T-helper 1 cell treated with Interleukin-12 subunit alpha and Interleukin-12 subunit beta and Interleukin-4 antibody, amounts not matched to agents 30 μg/mL and 1 μg/mL, for 36 hours (primary cell): ENCODE data around the gene EIF4G3.
"Not testable (repeated sequence)": the region's sequence is repeated elsewhere in the genome, so short reads cannot be mapped to it uniquely, and the experiment has no call there.

Source experiments
- H3K27ac Mint-ChIP-seq: one replicate; pipeline ENCODE4 v1.8.0; 2021; ENCODE audit warnings: mild to moderate bottlenecking, mixed read lengths
- H3K27me3 Mint-ChIP-seq: one replicate; pipeline ENCODE4 v1.8.0; 2021; ENCODE audit warnings: low read depth, mixed read lengths
- H3K36me3 Mint-ChIP-seq: one replicate; pipeline ENCODE4 v1.8.0; 2021; ENCODE audit warnings: low read depth, mixed read lengths
- H3K4me1 Mint-ChIP-seq: one replicate; pipeline ENCODE4 v1.8.0; 2021; ENCODE audit warnings: low read depth, mixed read lengths
- H3K4me3 Mint-ChIP-seq: one replicate; pipeline ENCODE4 v1.8.0; 2021; ENCODE audit warnings: mild to moderate bottlenecking, moderate library complexity, mixed read lengths
- H3K9me3 Mint-ChIP-seq: one replicate; pipeline ENCODE4 v1.8.0; 2021; ENCODE audit warnings: mixed read lengths

Gene EIF4G3

GRCh38 chr1:20868263-20868662 is 308.4 kb downstream of the EIF4G3 start:
- peaks cover 10% of the 10 kb centered on the region for H3K36me3 Mint-ChIP-seq
- no peak overlapping the region for H3K27ac Mint-ChIP-seq
- H3K4me3 Mint-ChIP-seq, result no peak overlapping the region
- no peaks in the 10 kb centered on the region for H3K27me3 Mint-ChIP-seq
- H3K9me3 Mint-ChIP-seq, result no peaks in the 10 kb centered on the region
- H3K4me1 Mint-ChIP-seq, result peaks cover 5% of the 10 kb centered on the region

GRCh38 chr1:20867847-20868246 is 308.9 kb downstream of the EIF4G3 start:
- Mint-ChIP-seq H3K4me1 (peaks cover 1% of the 10 kb centered on the region), H3K27ac (no peak overlapping the region), H3K4me3 (no peak overlapping the region), H3K36me3 (peaks cover 10% of the 10 kb centered on the region), H3K9me3 (no peaks in the 10 kb centered on the region), H3K27me3 (no peaks in the 10 kb centered on the region)

GRCh38 chr1:20867062-20867461 is 309.6 kb downstream of the EIF4G3 start:
- no peak overlapping the region for H3K27ac Mint-ChIP-seq
- no peaks in the 10 kb centered on the region for H3K27me3 Mint-ChIP-seq
- peaks cover 10% of the 10 kb centered on the region for H3K36me3 Mint-ChIP-seq
- H3K4me3 Mint-ChIP-seq, result no peak overlapping the region
- H3K4me1 Mint-ChIP-seq, result no peaks in the 10 kb centered on the region
- H3K9me3 Mint-ChIP-seq, result no peaks in the 10 kb centered on the region

- Mint-ChIP-seq H3K27ac (no peak overlapping the region), H3K36me3 (peaks cover 18% of the 10 kb centered on the region)
These were observed 311.7 kb downstream of the EIF4G3 start for GRCh38 chr1:20865001-20865400.

GRCh38 chr1:20854529-20854928 is 322.2 kb downstream of the EIF4G3 start:
- Mint-ChIP-seq H3K27ac (no peak overlapping the region), H3K36me3 (peaks cover 23% of the 10 kb centered on the region), H3K4me3 (no peak overlapping the region), H3K27me3 (no peaks in the 10 kb centered on the region), H3K4me1 (no peaks in the 10 kb centered on the region), H3K9me3 (no peaks in the 10 kb centered on the region)

More at GRCh38 chr1:20865001-20865400, 311.7 kb downstream of the EIF4G3 start:
- H3K27me3 Mint-ChIP-seq, result no peaks in the 10 kb centered on the region
- H3K4me1 Mint-ChIP-seq, result no peaks in the 10 kb centered on the region
- no peaks in the 10 kb centered on the region for H3K9me3 Mint-ChIP-seq
- H3K4me3 Mint-ChIP-seq, result no peak overlapping the region

GRCh38 chr1:20851791-20852190 is 324.9 kb downstream of the EIF4G3 start:
- H3K36me3 Mint-ChIP-seq, result peaks cover 15% of the 10 kb centered on the region
- not testable (repeated sequence) for H3K4me1 Mint-ChIP-seq, H3K4me3 Mint-ChIP-seq, H3K9me3 Mint-ChIP-seq, H3K27me3 Mint-ChIP-seq, H3K27ac Mint-ChIP-seq

GRCh38 chr1:20850021-20850420 is 326.7 kb downstream of the EIF4G3 start:
- H3K4me3 Mint-ChIP-seq, result no peak overlapping the region
- no peaks in the 10 kb centered on the region for H3K9me3 Mint-ChIP-seq
- no peaks in the 10 kb centered on the region for H3K4me1 Mint-ChIP-seq
- no peak overlapping the region for H3K27ac Mint-ChIP-seq
- H3K36me3 Mint-ChIP-seq, result peaks cover 22% of the 10 kb centered on the region
- H3K27me3 Mint-ChIP-seq, result no peaks in the 10 kb centered on the region

GRCh38 chr1:20849100-20849499 is 327.6 kb downstream of the EIF4G3 start:
- H3K27ac Mint-ChIP-seq, result no peak overlapping the region
- no peaks in the 10 kb centered on the region for H3K4me1 Mint-ChIP-seq
- H3K36me3 Mint-ChIP-seq, result peaks cover 27% of the 10 kb centered on the region
- no peaks in the 10 kb centered on the region for H3K9me3 Mint-ChIP-seq
- no peaks in the 10 kb centered on the region for H3K27me3 Mint-ChIP-seq
- no peak overlapping the region for H3K4me3 Mint-ChIP-seq

- H3K4me3 Mint-ChIP-seq, result no peak overlapping the region
- peaks cover 21% of the 10 kb centered on the region for H3K36me3 Mint-ChIP-seq
- H3K27ac Mint-ChIP-seq, result no peak overlapping the region
- no peaks in the 10 kb centered on the region for H3K27me3 Mint-ChIP-seq
- no peaks in the 10 kb centered on the region for H3K4me1 Mint-ChIP-seq
- H3K9me3 Mint-ChIP-seq, result no peaks in the 10 kb centered on the region
These were observed 328.5 kb downstream of the EIF4G3 start for GRCh38 chr1:20848162-20848561.

GRCh38 chr1:20847611-20848080 is 329.1 kb downstream of the EIF4G3 start:
- no peaks in the 10 kb centered on the region for H3K4me1 Mint-ChIP-seq
- peaks cover 18% of the 10 kb centered on the region for H3K36me3 Mint-ChIP-seq
- H3K9me3 Mint-ChIP-seq, result no peaks in the 10 kb centered on the region

GRCh38 chr1:20846461-20847374 is 330.0 kb downstream of the EIF4G3 start:
- no peaks in the 10 kb centered on the region for H3K9me3 Mint-ChIP-seq
- no peaks in the 10 kb centered on the region for H3K4me1 Mint-ChIP-seq
- no peak overlapping the region for H3K4me3 Mint-ChIP-seq
- H3K36me3 Mint-ChIP-seq, result peaks cover 19% of the 10 kb centered on the region
- no peak overlapping the region for H3K27ac Mint-ChIP-seq
- no peaks in the 10 kb centered on the region for H3K27me3 Mint-ChIP-seq

More at GRCh38 chr1:20847611-20848080, 329.1 kb downstream of the EIF4G3 start:
- Mint-ChIP-seq H3K4me3 (no peak overlapping the region), H3K27me3 (no peaks in the 10 kb centered on the region), H3K27ac (no peak overlapping the region)

- H3K9me3 Mint-ChIP-seq, result no peaks in the 10 kb centered on the region
- no peak overlapping the region for H3K27ac Mint-ChIP-seq
- peaks cover 13% of the 10 kb centered on the region for H3K36me3 Mint-ChIP-seq
- no peaks in the 10 kb centered on the region for H3K27me3 Mint-ChIP-seq
- no peaks in the 10 kb centered on the region for H3K4me1 Mint-ChIP-seq
- no peak overlapping the region for H3K4me3 Mint-ChIP-seq
These were observed 336.0 kb downstream of the EIF4G3 start for GRCh38 chr1:20840731-20841130.

- no peaks in the 10 kb centered on the region for H3K27me3 Mint-ChIP-seq
- no peaks in the 10 kb centered on the region for H3K4me1 Mint-ChIP-seq
- no peaks in the 10 kb centered on the region for H3K9me3 Mint-ChIP-seq
- peaks cover 14% of the 10 kb centered on the region for H3K36me3 Mint-ChIP-seq
- H3K27ac Mint-ChIP-seq, result no peak overlapping the region
- no peak overlapping the region for H3K4me3 Mint-ChIP-seq
These were observed 339.0 kb downstream of the EIF4G3 start for GRCh38 chr1:20837554-20838192.

- Mint-ChIP-seq H3K4me1 (no peaks in the 10 kb centered on the region), H3K4me3 (no peak overlapping the region), H3K27me3 (no peaks in the 10 kb centered on the region), H3K9me3 (no peaks in the 10 kb centered on the region), H3K36me3 (peaks cover 12% of the 10 kb centered on the region), H3K27ac (no peak overlapping the region)
These were observed 340.5 kb downstream of the EIF4G3 start for GRCh38 chr1:20836230-20836629.

GRCh38 chr1:20834780-20835179 is 341.9 kb downstream of the EIF4G3 start:
- H3K27me3 Mint-ChIP-seq, result no peaks in the 10 kb centered on the region
- H3K36me3 Mint-ChIP-seq, result peaks cover 12% of the 10 kb centered on the region
- no peaks in the 10 kb centered on the region for H3K4me1 Mint-ChIP-seq
- H3K4me3 Mint-ChIP-seq, result no peak overlapping the region
- no peaks in the 10 kb centered on the region for H3K9me3 Mint-ChIP-seq
- H3K27ac Mint-ChIP-seq, result no peak overlapping the region
